Breast epithelium (tissue), 3 donors: Measurements from ENCODE around the gene INPP4A.

Experiments
- POLR2A ChIP-seq: fragments of 450-650 bp; IDR thresholded peaks from one replicate; pipeline ENCODE4 v1.6.1; 2016; ENCODE audit warnings: antibody characterized with exemption, mild to moderate bottlenecking, moderate library complexity
- POLR2AphosphoS5 ChIP-seq, 3 donors: sonication (generic); formaldehyde crosslinking; IDR thresholded peaks; one replicate each; pipeline ENCODE4 v1.6.1; 2017; ENCODE audit warnings: antibody characterized with exemption in 3 of 3
- TF ChIP-seq, protein P1 (sequence below), 3 donors: fragments of 450-650 bp; IDR thresholded peaks; one replicate each; pipeline ENCODE4 v1.5.1; 2016 to 2017; ENCODE audit warnings: antibody characterized with exemption in 3 of 3, mild to moderate bottlenecking in 3 of 3, moderate library complexity in 3 of 3

- TF ChIP-seq POLR2AphosphoS5 (IDR thresholded peaks at IDR 0.05) (no peak), POLR2A (no peak)
- TF ChIP-seq, protein P1, sequence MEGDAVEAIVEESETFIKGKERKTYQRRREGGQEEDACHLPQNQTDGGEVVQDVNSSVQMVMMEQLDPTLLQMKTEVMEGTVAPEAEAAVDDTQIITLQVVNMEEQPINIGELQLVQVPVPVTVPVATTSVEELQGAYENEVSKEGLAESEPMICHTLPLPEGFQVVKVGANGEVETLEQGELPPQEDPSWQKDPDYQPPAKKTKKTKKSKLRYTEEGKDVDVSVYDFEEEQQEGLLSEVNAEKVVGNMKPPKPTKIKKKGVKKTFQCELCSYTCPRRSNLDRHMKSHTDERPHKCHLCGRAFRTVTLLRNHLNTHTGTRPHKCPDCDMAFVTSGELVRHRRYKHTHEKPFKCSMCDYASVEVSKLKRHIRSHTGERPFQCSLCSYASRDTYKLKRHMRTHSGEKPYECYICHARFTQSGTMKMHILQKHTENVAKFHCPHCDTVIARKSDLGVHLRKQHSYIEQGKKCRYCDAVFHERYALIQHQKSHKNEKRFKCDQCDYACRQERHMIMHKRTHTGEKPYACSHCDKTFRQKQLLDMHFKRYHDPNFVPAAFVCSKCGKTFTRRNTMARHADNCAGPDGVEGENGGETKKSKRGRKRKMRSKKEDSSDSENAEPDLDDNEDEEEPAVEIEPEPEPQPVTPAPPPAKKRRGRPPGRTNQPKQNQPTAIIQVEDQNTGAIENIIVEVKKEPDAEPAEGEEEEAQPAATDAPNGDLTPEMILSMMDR (IDR thresholded peaks at IDR 0.05) = no peak
These were observed 54.2 kb downstream of the INPP4A start for GRCh38 chr2:98498703-98499440.
